Embryonic facial prominence (tissue), 1 donor: ENCODE measurements around the gene NUP43.
"Not testable (repeated sequence)": the region's sequence is repeated elsewhere in the genome, so short reads cannot be mapped to it uniquely, and the experiment has no call there.

Experiments used
- DNase-seq: peaks from one replicate; pipeline ENCODE4 v3.0.0-alpha.2; 2016; ENCODE audit errors: extremely low spot score

The NUP43 gene

DNA sequence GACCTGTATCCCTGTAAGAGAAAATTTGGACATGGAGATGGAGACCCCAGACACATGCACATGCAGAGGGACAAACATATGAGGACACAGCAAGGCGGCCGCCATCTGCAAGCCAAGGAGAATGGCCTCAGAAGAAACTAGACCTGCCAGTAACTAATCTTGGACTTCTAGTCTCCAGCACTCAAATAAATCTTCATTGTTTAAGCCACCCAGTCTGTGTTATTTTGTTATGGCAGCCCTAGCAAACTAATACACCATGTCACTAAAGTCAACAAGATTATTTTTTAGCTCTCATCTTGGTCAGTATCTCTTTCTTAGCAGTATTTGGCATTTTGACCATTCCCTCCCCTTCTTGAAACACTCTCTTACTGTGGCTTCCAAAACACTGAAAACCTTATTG lies 55.1 kb downstream of the NUP43 start:
- DNase-seq, result no peak

DNA sequence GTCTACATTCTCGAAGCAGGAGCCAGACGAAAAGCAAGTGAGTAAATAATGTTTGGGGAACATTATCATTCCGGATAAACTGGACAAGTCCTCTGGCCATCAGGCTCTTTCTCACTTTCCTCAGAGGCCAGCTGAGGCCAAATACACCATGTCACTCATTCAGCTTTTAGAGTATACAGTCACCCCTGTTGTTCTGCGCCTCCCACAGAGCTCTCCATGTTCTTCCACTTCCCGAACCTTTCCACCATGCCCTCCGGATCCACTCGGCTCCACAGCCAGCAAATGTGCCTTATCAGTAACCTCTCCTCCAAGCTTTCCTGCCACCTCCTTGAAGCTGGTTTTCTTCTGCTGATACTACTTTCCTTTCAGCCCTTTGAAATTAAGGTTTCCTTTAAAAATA lies 60.1 kb downstream of the NUP43 start:
- no peak for DNase-seq

DNA sequence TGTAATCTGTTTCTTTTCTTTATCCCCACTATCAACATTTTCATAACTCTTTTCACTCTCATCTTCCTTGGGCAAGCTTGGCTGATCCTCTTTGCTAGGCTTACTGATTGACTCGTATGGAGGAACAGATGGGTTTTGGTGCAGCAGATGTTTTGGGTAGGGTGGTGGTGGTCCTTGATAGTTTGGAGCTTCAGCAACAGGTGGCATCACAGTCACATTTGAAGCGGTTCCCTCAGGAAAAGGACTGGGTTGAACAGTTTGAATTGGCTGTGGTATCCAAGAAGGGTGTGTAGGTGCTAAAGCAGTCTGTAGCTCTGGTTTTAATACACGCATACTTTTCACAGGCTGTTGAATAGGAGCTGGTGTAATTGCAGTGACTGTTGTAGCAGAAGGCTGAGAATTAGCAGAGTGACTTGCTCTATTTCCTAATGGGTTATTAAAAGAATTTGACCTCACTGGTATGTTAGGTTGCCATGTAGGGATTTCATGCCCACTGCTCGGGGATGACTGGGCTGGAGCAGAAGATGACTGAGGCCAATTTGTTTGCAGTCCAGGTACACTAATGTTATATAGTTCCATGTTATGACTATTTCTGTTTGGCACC lies 63.0 kb downstream of the NUP43 start:
- DNase-seq, result no peak

DNA sequence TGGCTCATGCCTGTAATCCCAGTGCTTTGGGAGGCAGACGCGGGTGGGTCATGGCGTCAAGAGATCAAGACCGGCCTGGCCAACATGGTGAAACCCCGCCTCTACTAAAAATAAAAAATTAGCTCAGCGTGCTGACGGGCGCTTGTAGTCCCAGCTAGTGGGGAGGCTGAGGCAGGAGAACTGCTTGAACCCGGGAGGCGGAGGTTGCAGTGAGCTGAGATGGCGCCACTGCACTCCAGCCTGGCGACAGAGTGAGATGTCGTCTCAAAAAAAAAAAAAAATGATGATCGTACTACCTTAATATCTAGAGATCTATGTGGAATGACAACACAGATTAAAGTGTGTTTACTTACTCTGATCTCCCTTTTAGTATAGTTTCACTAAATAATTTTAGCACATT lies 64.5 kb downstream of the NUP43 start:
- DNase-seq, result not testable (repeated sequence)

DNA sequence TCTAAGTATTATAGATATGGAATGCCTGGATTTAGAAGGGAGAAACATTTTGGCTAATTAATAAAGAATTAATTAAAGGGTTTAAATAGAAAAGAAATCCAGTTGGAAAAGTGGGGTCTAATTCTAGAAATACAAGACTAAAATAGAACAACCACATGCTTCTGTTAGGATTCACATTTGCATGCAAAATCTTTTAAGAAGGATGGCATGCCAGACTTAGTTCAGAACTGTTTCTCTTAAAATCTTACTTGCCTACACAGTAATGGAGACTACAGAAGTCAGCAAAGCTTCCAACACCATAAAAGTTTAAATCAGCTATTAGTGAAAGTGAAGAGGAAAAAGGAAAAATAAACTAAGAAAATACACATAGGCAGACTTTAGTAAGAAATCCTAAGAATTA lies 65.1 kb downstream of the NUP43 start:
- DNase-seq, result no peak

DNA sequence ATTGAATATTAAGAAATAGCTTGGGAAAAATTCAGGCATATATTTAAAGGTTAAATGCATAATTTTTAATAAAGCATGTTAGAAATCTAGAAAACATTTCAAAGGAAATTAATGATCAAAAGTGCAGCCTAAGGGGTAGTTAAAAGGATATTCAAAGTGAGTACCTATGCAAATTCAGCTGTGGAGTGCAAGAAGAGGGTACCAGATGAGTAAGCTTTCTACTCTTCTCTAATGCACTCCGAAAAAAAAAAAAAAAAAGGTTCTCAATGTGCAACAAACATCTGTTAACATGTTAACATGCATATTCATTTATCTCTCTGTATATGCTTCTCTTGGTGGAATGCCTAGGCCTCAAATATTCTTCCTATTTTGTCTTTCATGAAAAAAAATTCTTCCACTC lies 65.8 kb downstream of the NUP43 start:
- DNase-seq, result no peak
